Mucosa of rectum (tissue), 2 donors: Measurements from ENCODE around the gene MAP2K5.
A peak's percentile ranks its signal among the peaks of the same experiment; 100 is the strongest.

Experiments
- H3K27ac ChIP-seq, 2 donors: one replicate each; pipeline ENCODE4 v1.7.0; 2013; ENCODE audit warnings: inconsistent platforms in 2 of 2, low read depth in 2 of 2, low read length in 2 of 2
- H3K27me3 ChIP-seq, 2 donors: one replicate each; pipeline ENCODE4 v1.7.0; 2013; ENCODE audit warnings: low read length in 2 of 2; ENCODE audit not compliant: control insufficient read depth in 2 of 2, insufficient read depth in 2 of 2
- H3K36me3 ChIP-seq, 2 donors: one replicate each; pipeline ENCODE4 v1.7.0; 2013; ENCODE audit warnings: low read length in 2 of 2; ENCODE audit not compliant: control insufficient read depth in 2 of 2, insufficient read depth in 2 of 2
- H3K4me1 ChIP-seq, 2 donors: one replicate each; pipeline ENCODE4 v1.7.0; 2013; ENCODE audit warnings: low read length in 2 of 2, mild to moderate bottlenecking in 1 of 2; ENCODE audit not compliant: control insufficient read depth in 2 of 2, insufficient read depth in 2 of 2
- H3K4me3 ChIP-seq, 2 donors: one replicate each; pipeline ENCODE4 v1.7.0; 2013; ENCODE audit warnings: low read length in 2 of 2
- H3K9ac ChIP-seq, 2 donors: one replicate each; pipeline ENCODE4 v1.7.0; 2013; ENCODE audit warnings: low read length in 2 of 2, low read depth in 1 of 2, mild to moderate bottlenecking in 1 of 2
- H3K9me3 ChIP-seq, 2 donors: one replicate each; pipeline ENCODE4 v1.7.0; 2013; ENCODE audit warnings: low read length in 2 of 2; ENCODE audit not compliant: control insufficient read depth in 2 of 2
- donor health status: healthy.
- donor health status: Normal muscosa, but diverticular disease.

The MAP2K5 gene

GRCh38 chr15:67521783-67522568, 20.5 kb upstream of the MAP2K5 start:
- Histone ChIP-seq H3K9me3 (no peaks in the 10 kb centered on the region), H3K4me1 (peaks cover 12 to 16% of the 10 kb centered on the region in 2 donors), H3K4me3 (peak overlapping the region; percentile 89 to 94), H3K9ac (peak overlapping the region; percentile 94 to 98), H3K36me3 (no peaks in the 10 kb centered on the region), H3K27ac (peak overlapping the region; percentile 98), H3K27me3 (no peaks in the 10 kb centered on the region)

- Histone ChIP-seq H3K4me1 (peaks cover 12 to 16% of the 10 kb centered on the region in 2 donors), H3K9me3 (no peaks in the 10 kb centered on the region), H3K27ac (no peak overlapping the region), H3K9ac (no peak overlapping the region), H3K4me3 (peak overlapping the region in 1 of 2 donors; percentile 94), H3K27me3 (no peaks in the 10 kb centered on the region), H3K36me3 (peaks cover 0 to 4% of the 10 kb centered on the region in 2 donors)
Measured at GRCh38 chr15:67523330-67523729, 19.2 kb upstream of the MAP2K5 start.

- peaks cover 12 to 16% of the 10 kb centered on the region in 2 donors for H3K4me1 ChIP-seq
- peaks cover 0 to 5% of the 10 kb centered on the region in 2 donors for H3K36me3 ChIP-seq
- no peaks in the 10 kb centered on the region for H3K9me3 ChIP-seq
- no peak overlapping the region for H3K4me3 ChIP-seq
- H3K9ac ChIP-seq: no peak overlapping the region
- H3K27ac ChIP-seq: no peak overlapping the region
- no peaks in the 10 kb centered on the region for H3K27me3 ChIP-seq
Measured at GRCh38 chr15:67524235-67524634, 18.3 kb upstream of the MAP2K5 start.

- H3K9ac ChIP-seq: no peak overlapping the region
Measured at GRCh38 chr15:67528513-67528912, 14.0 kb upstream of the MAP2K5 start.

DNA sequence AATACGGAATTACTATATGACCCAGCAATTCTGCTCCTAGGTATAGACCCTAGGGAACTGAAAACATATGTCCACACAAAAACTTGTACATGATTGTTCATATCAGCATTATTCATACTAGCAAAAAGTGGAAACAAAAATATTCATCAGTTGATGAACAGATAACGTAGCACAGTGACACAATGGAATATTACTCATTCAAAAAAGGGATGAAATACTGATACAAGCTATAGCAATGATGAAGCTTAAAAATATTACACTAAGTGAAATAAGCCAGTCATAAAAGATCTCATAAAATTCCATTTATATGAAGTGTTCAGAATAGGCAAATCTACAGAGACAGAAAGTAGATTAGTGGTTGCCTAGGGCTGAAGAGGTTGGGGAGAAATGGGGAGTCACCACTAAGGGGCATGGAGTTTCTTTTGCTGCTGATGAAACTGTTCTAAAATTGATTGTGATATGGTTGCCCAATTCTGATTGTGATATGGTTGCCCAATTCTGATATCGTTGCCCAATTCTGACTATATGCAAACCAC, 11.1 kb upstream of the MAP2K5 start:
- Histone ChIP-seq H3K9me3 (no peaks in the 10 kb centered on the region), H3K27me3 (no peaks in the 10 kb centered on the region), H3K4me3 (no peak overlapping the region), H3K4me1 (no peaks in the 10 kb centered on the region), H3K27ac (no peak overlapping the region), H3K36me3 (peaks cover 0 to 5% of the 10 kb centered on the region in 2 donors), H3K9ac (no peak overlapping the region)

More at GRCh38 chr15:67528513-67528912, 14.0 kb upstream of the MAP2K5 start:
- Histone ChIP-seq H3K27me3 (no peaks in the 10 kb centered on the region), H3K27ac (no peak overlapping the region), H3K9me3 (no peaks in the 10 kb centered on the region), H3K4me1 (peaks cover 0 to under 1% of the 10 kb centered on the region in 2 donors), H3K36me3 (peaks cover 0 to 5% of the 10 kb centered on the region in 2 donors), H3K4me3 (no peak overlapping the region)

- Histone ChIP-seq H3K4me3 (no peak overlapping the region), H3K27me3 (no peaks in the 10 kb centered on the region), H3K9ac (no peak overlapping the region), H3K36me3 (no peaks in the 10 kb centered on the region), H3K4me1 (no peaks in the 10 kb centered on the region), H3K9me3 (no peaks in the 10 kb centered on the region), H3K27ac (no peak overlapping the region)
Measured at GRCh38 chr15:67533873-67534272, 8.6 kb upstream of the MAP2K5 start.

GRCh38 chr15:67534360-67534759, 8.1 kb upstream of the MAP2K5 start:
- Histone ChIP-seq H3K4me1 (no peaks in the 10 kb centered on the region), H3K9me3 (no peaks in the 10 kb centered on the region), H3K4me3 (no peak overlapping the region), H3K9ac (no peak overlapping the region), H3K27me3 (no peaks in the 10 kb centered on the region), H3K27ac (no peak overlapping the region), H3K36me3 (no peaks in the 10 kb centered on the region)

- Histone ChIP-seq H3K4me1 (peaks cover 0 to 7% of the 10 kb centered on the region in 2 donors), H3K27me3 (no peaks in the 10 kb centered on the region), H3K27ac (no peak overlapping the region), H3K9ac (no peak overlapping the region), H3K4me3 (no peak overlapping the region), H3K36me3 (no peaks in the 10 kb centered on the region), H3K9me3 (no peaks in the 10 kb centered on the region)
Measured at GRCh38 chr15:67537771-67538170, 4.7 kb upstream of the MAP2K5 start.

DNA sequence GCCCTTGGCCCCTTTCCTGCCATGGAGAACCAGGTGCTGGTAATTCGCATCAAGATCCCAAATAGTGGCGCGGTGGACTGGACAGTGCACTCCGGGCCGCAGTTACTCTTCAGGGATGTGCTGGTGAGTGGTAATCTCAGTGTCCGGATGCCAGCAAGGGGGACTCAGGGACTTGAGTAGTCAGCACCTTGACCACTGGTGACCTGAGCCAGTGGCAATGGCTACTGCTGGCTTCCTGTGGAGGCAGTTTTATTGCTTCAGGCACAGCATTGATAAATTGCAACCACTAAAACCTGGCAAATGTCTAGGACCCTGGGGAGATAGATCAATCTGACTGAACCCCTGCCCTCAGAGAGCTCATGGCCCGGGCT, 830 bp downstream of the MAP2K5 start:
- H3K9me3 ChIP-seq: no peaks in the 10 kb centered on the region
- peaks cover 3 to 5% of the 10 kb centered on the region in 2 donors for H3K36me3 ChIP-seq
- H3K9ac ChIP-seq: peak overlapping the region; percentile 92
- H3K4me1 ChIP-seq: peaks cover 19 to 20% of the 10 kb centered on the region in 2 donors
- H3K27ac ChIP-seq: peak overlapping the region; percentile 89 to 90
- no peaks in the 10 kb centered on the region for H3K27me3 ChIP-seq
- peak overlapping the region; percentile 72 to 99 for H3K4me3 ChIP-seq

DNA sequence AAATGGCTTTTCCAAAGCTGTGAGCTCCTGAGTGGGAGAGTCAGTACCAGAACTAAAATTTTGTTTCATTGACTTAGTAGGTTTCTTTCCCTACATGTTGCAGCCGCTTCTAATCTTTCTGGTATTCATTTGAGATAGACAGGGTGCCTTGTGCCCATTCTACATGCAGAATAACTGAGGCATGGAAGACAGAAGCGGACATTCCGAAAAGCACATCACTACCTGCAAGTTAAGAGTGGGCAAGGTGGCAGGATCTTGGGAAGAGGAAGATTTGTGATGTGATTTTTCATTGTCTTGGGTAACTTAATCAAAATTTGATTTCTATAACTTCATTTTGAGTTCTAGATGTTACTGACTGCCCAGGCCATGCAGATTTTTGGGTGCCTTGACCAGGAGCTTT, 2.0 kb downstream of the MAP2K5 start:
- Histone ChIP-seq H3K36me3 (peaks cover 3 to 5% of the 10 kb centered on the region in 2 donors), H3K9me3 (no peaks in the 10 kb centered on the region), H3K27ac (no peak overlapping the region), H3K4me1 (peaks cover 26 to 27% of the 10 kb centered on the region in 2 donors), H3K27me3 (no peaks in the 10 kb centered on the region), H3K9ac (no peak overlapping the region), H3K4me3 (peak overlapping the region in 1 of 2 donors; percentile 4)
